OCI-LY7 (cell line): ENCODE data around the gene VPS8. TPM values are rescaled to one million over a fixed set of nuclear protein-coding genes. Genes with fewer than 3 reads are reported as not detected.

Experiments
- BruUV-seq: library from RNA; stranded (reverse); fragments of 400-500 nt; replicated peaks from 2 replicates; lab custom pipeline; 2021; lab: Mats Ljungman, UMichigan
- CTCF ChIA-PET: fragments of 300-600 bp; sonication (Branson Sonifier 250); formaldehyde crosslinking; loops from one replicate; lab custom pipeline; 2022; ENCODE audit warnings: antibody characterized with exemption; ENCODE audit not compliant: unreplicated experiment; lab: Charles Lee
- POLR2A ChIA-PET: fragments of 300-600 bp; sonication (Branson Sonifier 250); formaldehyde crosslinking; loops from one replicate; lab custom pipeline; 2022; ENCODE audit warnings: antibody characterized with exemption; lab: Charles Lee
- DNase-seq: peaks from one replicate; pipeline ENCODE4 v3.0.0-alpha.2; 2015; ENCODE audit warnings: low spot score
- H2AFZ ChIP-seq: fragments of 200-600 bp; sonication (generic), shearing (Covaris generic); 2 replicates; pipeline ENCODE4 v1.6.1; 2014; ENCODE audit warnings: mild to moderate bottlenecking, antibody characterized with exemption, low read length, moderate library complexity
- H3K27ac ChIP-seq: fragments of 200-600 bp; sonication (generic); 2 replicates; pipeline ENCODE4 v1.5.1; 2014; ENCODE audit warnings: mixed run types, low read depth, mild to moderate bottlenecking, moderate library complexity, low read length, inconsistent platforms; ENCODE audit not compliant: poor library complexity, severe bottlenecking
- H3K36me3 ChIP-seq: fragments of 200-600 bp; sonication (generic); 2 replicates; pipeline ENCODE4 v1.6.1; 2014; ENCODE audit warnings: mild to moderate bottlenecking, antibody characterized with exemption, low read length, moderate library complexity, mixed read lengths; ENCODE audit not compliant: insufficient read depth
- H3K4me1 ChIP-seq: fragments of 200-600 bp; sonication (generic); 2 replicates; pipeline ENCODE4 v1.5.1; 2014; ENCODE audit warnings: mild to moderate bottlenecking, low read length; ENCODE audit not compliant: insufficient read depth, poor library complexity, severe bottlenecking
- H3K4me2 ChIP-seq: fragments of 200-600 bp; sonication (generic); 2 replicates; pipeline ENCODE4 v1.6.1; 2014; ENCODE audit warnings: mild to moderate bottlenecking, low read length
- H3K4me3 ChIP-seq: fragments of 200-600 bp; sonication (generic); 2 replicates; pipeline ENCODE4 v1.5.1; 2014; ENCODE audit warnings: mild to moderate bottlenecking, low read depth, low read length; ENCODE audit not compliant: poor library complexity, severe bottlenecking
- H3K79me2 ChIP-seq: fragments of 200-600 bp; sonication (generic); 2 replicates; pipeline ENCODE4 v1.6.1; 2016; ENCODE audit warnings: low read depth, mild to moderate bottlenecking, low read length, moderate library complexity, mixed read lengths; ENCODE audit not compliant: insufficient read depth
- H3K9me2 ChIP-seq: fragments of 200-600 bp; sonication (generic); 2 replicates; pipeline ENCODE4 v1.6.1; 2016; ENCODE audit warnings: mild to moderate bottlenecking, low read length, mixed read lengths; ENCODE audit not compliant: insufficient read depth
- H3K9me3 ChIP-seq: fragments of 200-600 bp; sonication (generic); 2 replicates; pipeline ENCODE4 v1.6.1; 2014; ENCODE audit warnings: mild to moderate bottlenecking, mixed run types, low read length, mixed read lengths
- H4K20me1 ChIP-seq: fragments of 200-600 bp; sonication (generic); 2 replicates; pipeline ENCODE4 v1.6.1; 2014; ENCODE audit warnings: mild to moderate bottlenecking, antibody characterized with exemption, low read length, moderate library complexity, mixed read lengths; ENCODE audit not compliant: insufficient read depth
- CTCF ChIP-seq: fragments of 200-600 bp; sonication (generic); conservative IDR thresholded peaks from 2 replicates; pipeline ENCODE4 v1.5.1; 2014; ENCODE audit warnings: mild to moderate bottlenecking, antibody characterized with exemption, low read length, moderate library complexity, mixed read lengths
- EZH2phosphoT487 ChIP-seq: fragments of 200-600 bp; sonication (generic); IDR thresholded peaks from 2 replicates; pipeline ENCODE4 v1.6.1; 2018; ENCODE audit warnings: low read depth, borderline replicate concordance, mild to moderate bottlenecking, mixed run types, antibody characterized with exemption, low read length, moderate library complexity, mixed read lengths
- intact Hi-C: fragments of 100-400 bp; cut with micrococcal nuclease; formaldehyde crosslinking; loops from one replicate; pipeline ENCODE4 v1.10.0; 2022; ENCODE audit not compliant: unreplicated experiment
- total RNA-seq, 2 experiments: library from RNA; depleted of rRNA in 1 of 2; stranded (reverse); fragments of >200 nt in 1 of 2; shearing (Covaris generic) in 1 of 2; gene quantifications; 2 replicates each; pipeline ENCODE4 v1.2.3, GENCODE V29; 2014 to 2022

Gene VPS8
- total RNA-seq, 2 experiments from 2014 or later: 33.5 to 44.9 TPM

- H3K36me3 ChIP-seq: no peaks in the 10 kb centered on the region
- H2AFZ ChIP-seq: no peak overlapping the region
- CTCF ChIA-PET: no interaction called here
- POLR2A ChIA-PET: no interaction called here
- no peaks in the 10 kb centered on the region for H3K9me3 ChIP-seq
- no peak for TF ChIP-seq EZH2phosphoT487
- TF ChIP-seq CTCF: no peak
- H3K27ac ChIP-seq: no peak overlapping the region
- no peaks in the 10 kb centered on the region for H4K20me1 ChIP-seq
- no peak for DNase-seq
- H3K4me2 ChIP-seq: no peak overlapping the region
- H3K4me1 ChIP-seq: no peaks in the 10 kb centered on the region
- intact Hi-C loops: no loop called here
- H3K4me3 ChIP-seq: no peak overlapping the region
- BruUV-seq: no TSS peak
- no peaks in the 10 kb centered on the region for H3K79me2 ChIP-seq
- no peaks in the 10 kb centered on the region for H3K9me2 ChIP-seq
Observed at GRCh38 chr3:185063431-185063830, 251.5 kb downstream of the VPS8 start.

GRCh38 chr3:185065059-185065458 is 253.1 kb downstream of the VPS8 start:
- H3K9me2 ChIP-seq: no peaks in the 10 kb centered on the region
- no peaks in the 10 kb centered on the region for H3K4me1 ChIP-seq
- H4K20me1 ChIP-seq: no peaks in the 10 kb centered on the region
- BruUV-seq: no TSS peak
- no peak overlapping the region for H3K4me2 ChIP-seq
- no peak overlapping the region for H3K4me3 ChIP-seq
- no peak overlapping the region for H2AFZ ChIP-seq
- no peaks in the 10 kb centered on the region for H3K36me3 ChIP-seq
- ChIA-PET POLR2A (no interaction called here), CTCF (no interaction called here)
- H3K27ac ChIP-seq: no peak overlapping the region
- H3K9me3 ChIP-seq: no peaks in the 10 kb centered on the region
- intact Hi-C loops: no loop called here
- TF ChIP-seq EZH2phosphoT487: no peak
- no peak for TF ChIP-seq CTCF
- H3K79me2 ChIP-seq: no peaks in the 10 kb centered on the region
- no peak for DNase-seq

GRCh38 chr3:185066251-185066650 is 254.3 kb downstream of the VPS8 start:
- Histone ChIP-seq H3K79me2 (no peaks in the 10 kb centered on the region), H4K20me1 (no peaks in the 10 kb centered on the region), H3K27ac (no peak overlapping the region), H3K9me2 (no peaks in the 10 kb centered on the region), H3K9me3 (no peaks in the 10 kb centered on the region), H3K36me3 (no peaks in the 10 kb centered on the region), H2AFZ (no peak overlapping the region), H3K4me1 (no peaks in the 10 kb centered on the region), H3K4me2 (no peak overlapping the region), H3K4me3 (no peak overlapping the region)
- POLR2A ChIA-PET: interaction anchor here (0.9 kb wide), 1 partner anchor 32 kb away, joined by 4 read pairs; no protein-coding TSS in a partner anchor
- CTCF ChIA-PET: no interaction called here
- BruUV-seq: no TSS peak
- TF ChIP-seq EZH2phosphoT487: no peak
- TF ChIP-seq CTCF: no peak
- no peak for DNase-seq
- intact Hi-C loops: no loop called here
